Muscle of leg (tissue), 11 donors: ENCODE results near the gene ATXN7L1. TPM values are rescaled to one million over a fixed set of nuclear protein-coding genes. Genes with fewer than 3 reads are reported as not detected.
"Not testable (repeated sequence)": the region's sequence is repeated elsewhere in the genome, so short reads cannot be mapped to it uniquely, and the experiment has no call there.

ENCODE experiments used
- DNase-seq: peaks from one replicate; pipeline ENCODE4 v3.0.0; 2013
- H3K27ac ChIP-seq: one replicate; pipeline ENCODE4 v1.5.1; 2013; ENCODE audit warnings: mild to moderate bottlenecking, low read length, control low read depth
- H3K27me3 ChIP-seq: one replicate; pipeline ENCODE4 v1.6.1; 2013; ENCODE audit warnings: low read length; ENCODE audit not compliant: control insufficient read depth, insufficient read depth
- H3K36me3 ChIP-seq: one replicate; pipeline ENCODE4 v1.6.1; 2013; ENCODE audit warnings: low read length; ENCODE audit not compliant: control insufficient read depth, insufficient read depth
- H3K4me1 ChIP-seq: one replicate; pipeline ENCODE4 v1.6.1; 2013; ENCODE audit warnings: low read length; ENCODE audit not compliant: control insufficient read depth, insufficient read depth
- H3K4me3 ChIP-seq: one replicate; pipeline ENCODE4 v1.5.1; 2013; ENCODE audit warnings: low read length, control low read depth
- H3K9me3 ChIP-seq: replicated peaks from 2 replicates; pipeline ENCODE4 v1.6.1; 2013; ENCODE audit warnings: low read depth, low read length; ENCODE audit not compliant: control insufficient read depth
- WGBS: methylation state at CpG from one replicate; pipeline ENCODE4 v1.1.5; 2013; ENCODE audit warnings: missing lambda C conversion rate; ENCODE audit not compliant: insufficient coverage; 5-methylcytosine and 5-hydroxymethylcytosine counted together
- polyA plus RNA-seq, 8 donors: library from polyadenylated mRNA; unstranded; fragments of 120-200 nt; gene quantifications; one replicate each; pipeline versions ENCODE4 v1.2.1 to v1.2.3, GENCODE V29; 2013; ENCODE audit warnings: inconsistent platforms in 1 of 8, low replicate concordance in 1 of 8; ENCODE audit not compliant: insufficient read length in 8 of 8, insufficient read depth in 1 of 8
- total RNA-seq: library from RNA; stranded (reverse); fragments of 120-200 nt; gene quantifications from one replicate; pipeline ENCODE4 v1.2.4, GENCODE V29; 2013

Gene ATXN7L1
- total and polyA plus RNA-seq, 9 donors: 4.7 to 7.2 (median 6.2) TPM

- DNase-seq: no peak
- 59% methylated on average over 5 of the region's 5 CpGs for WGBS
Measured at GRCh38 chr7:105861224-105861623, 15.2 kb downstream of the ATXN7L1 start.

GRCh38 chr7:105860793-105861192 lies 15.6 kb downstream of the ATXN7L1 start:
- Histone ChIP-seq H3K9me3 (no peaks in the 10 kb centered on the region), H3K4me1 (no peaks in the 10 kb centered on the region), H3K27ac (no peak overlapping the region), H3K4me3 (no peak overlapping the region), H3K27me3 (no peaks in the 10 kb centered on the region), H3K36me3 (no peaks in the 10 kb centered on the region)
- no peak for DNase-seq
- 94% methylated on average over 6 of the region's 8 CpGs for WGBS

More at GRCh38 chr7:105861224-105861623, 15.2 kb downstream of the ATXN7L1 start:
- Histone ChIP-seq H3K4me1 (no peaks in the 10 kb centered on the region), H3K36me3 (peaks cover 4% of the 10 kb centered on the region), H3K27ac (no peak overlapping the region), H3K9me3 (no peaks in the 10 kb centered on the region), H3K27me3 (no peaks in the 10 kb centered on the region), H3K4me3 (no peak overlapping the region)

GRCh38 chr7:105857009-105857952 lies 19.1 kb downstream of the ATXN7L1 start:
- Histone ChIP-seq H3K4me1 (peaks cover 9% of the 10 kb centered on the region), H3K36me3 (no peaks in the 10 kb centered on the region), H3K4me3 (no peak overlapping the region), H3K27me3 (no peaks in the 10 kb centered on the region), H3K27ac (no peak overlapping the region), H3K9me3 (no peaks in the 10 kb centered on the region)
- WGBS: 95% methylated on average over 2 of the region's 2 CpGs
- DNase-seq: no peak

- DNase-seq: peak; percentile 76
- no peak overlapping the region for H3K4me3 ChIP-seq
- H3K9me3 ChIP-seq: no peaks in the 10 kb centered on the region
- H3K27ac ChIP-seq: peak overlapping the region; percentile 87
- H3K27me3 ChIP-seq: no peaks in the 10 kb centered on the region
- peaks cover 11% of the 10 kb centered on the region for H3K4me1 ChIP-seq
- no peaks in the 10 kb centered on the region for H3K36me3 ChIP-seq
Measured at GRCh38 chr7:105854498-105854897, 21.9 kb downstream of the ATXN7L1 start.

- peaks cover 11% of the 10 kb centered on the region for H3K4me1 ChIP-seq
- H3K27me3 ChIP-seq: no peaks in the 10 kb centered on the region
- H3K27ac ChIP-seq: peak overlapping the region; percentile 87
- H3K4me3 ChIP-seq: peak overlapping the region; percentile 27
- H3K36me3 ChIP-seq: no peaks in the 10 kb centered on the region
- WGBS: 7% methylated on average over 9 of the region's 17 CpGs
- peak; percentile 88 for DNase-seq
- no peaks in the 10 kb centered on the region for H3K9me3 ChIP-seq
Measured at GRCh38 chr7:105853931-105854419, 22.4 kb downstream of the ATXN7L1 start.

GRCh38 chr7:105851064-105851463 lies 25.3 kb downstream of the ATXN7L1 start:
- 82% methylated on average over 5 of the region's 5 CpGs for WGBS
- Histone ChIP-seq H3K36me3 (no peaks in the 10 kb centered on the region), H3K9me3 (no peaks in the 10 kb centered on the region), H3K27ac (no peak overlapping the region), H3K4me3 (no peak overlapping the region), H3K27me3 (no peaks in the 10 kb centered on the region), H3K4me1 (peaks cover 11% of the 10 kb centered on the region)
- no peak for DNase-seq

- H3K4me3 ChIP-seq: no peak overlapping the region
- H3K27ac ChIP-seq: peak overlapping the region; percentile 7
- WGBS: 62% methylated on average over 2 of the region's 6 CpGs
- H3K9me3 ChIP-seq: no peaks in the 10 kb centered on the region
- peaks cover 9% of the 10 kb centered on the region for H3K4me1 ChIP-seq
- H3K36me3 ChIP-seq: no peaks in the 10 kb centered on the region
- H3K27me3 ChIP-seq: no peaks in the 10 kb centered on the region
- DNase-seq: no peak
Measured at GRCh38 chr7:105849122-105849855, 27.1 kb downstream of the ATXN7L1 start.

GRCh38 chr7:105846404-105846803 lies 30.0 kb downstream of the ATXN7L1 start:
- Histone ChIP-seq H3K9me3 (no peaks in the 10 kb centered on the region), H3K36me3 (peaks cover 3% of the 10 kb centered on the region), H3K27me3 (no peaks in the 10 kb centered on the region), H3K27ac (no peak overlapping the region), H3K4me3 (no peak overlapping the region), H3K4me1 (peaks cover 3% of the 10 kb centered on the region)
- DNase-seq: no peak
- no CpG with 5 or more reads among the region's 1 CpG for WGBS

GRCh38 chr7:105844681-105845080 lies 31.7 kb downstream of the ATXN7L1 start:
- WGBS: no CpG with 5 or more reads among the region's 5 CpGs
- H3K27me3 ChIP-seq, H3K27ac ChIP-seq, H3K9me3 ChIP-seq, DNase-seq, H3K4me1 ChIP-seq, H3K4me3 ChIP-seq, H3K36me3 ChIP-seq: not testable (repeated sequence)

GRCh38 chr7:105841866-105842265 lies 34.5 kb downstream of the ATXN7L1 start:
- Histone ChIP-seq H3K9me3 (no peaks in the 10 kb centered on the region), H3K27me3 (no peaks in the 10 kb centered on the region), H3K4me3 (no peak overlapping the region), H3K36me3 (peaks cover 3% of the 10 kb centered on the region), H3K27ac (no peak overlapping the region), H3K4me1 (peaks cover 25% of the 10 kb centered on the region)
- no peak for DNase-seq
- WGBS: no CpG with 5 or more reads among the region's 3 CpGs
